NOMO-1 (cell line): Measurements from ENCODE around the gene OTOA.
"Not testable (repeated sequence)": the region's sequence is repeated elsewhere in the genome, so short reads cannot be mapped to it uniquely, and the experiment has no call there.

ENCODE experiments used
- DNase-seq, 2 experiments: peaks; one replicate each; lab custom pipeline; 2025; ENCODE audit not compliant: unreplicated experiment in 2 of 2; lab: John Stamatoyannopoulos, UW

OTOA gene

GRCh38 chr16:21714369-21714618, 50.5 kb downstream of the OTOA start:
- not testable (repeated sequence) for DNase-seq

- no peak for DNase-seq
Observed at GRCh38 chr16:21717608-21718007, 53.8 kb downstream of the OTOA start.

DNA sequence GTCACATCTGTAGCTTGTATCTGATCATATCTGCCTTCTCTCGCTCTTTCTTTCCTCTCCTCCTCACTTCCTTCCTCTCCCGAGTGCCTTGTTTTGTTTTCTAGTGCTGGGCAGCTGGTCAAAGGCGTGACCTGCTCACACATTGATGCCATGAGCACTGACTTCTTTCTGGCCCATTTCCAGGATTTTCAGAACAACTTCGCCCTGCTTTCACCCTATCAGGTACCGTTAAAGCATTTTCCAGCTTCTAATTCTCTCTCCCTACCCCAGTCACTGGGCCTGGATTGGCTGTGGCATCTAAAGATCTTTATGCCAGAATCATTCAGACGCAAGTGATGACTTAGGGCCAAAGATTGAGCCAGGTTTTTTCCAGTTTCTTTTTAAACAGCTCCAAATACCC, 55.5 kb downstream of the OTOA start:
- no peak for DNase-seq

DNA sequence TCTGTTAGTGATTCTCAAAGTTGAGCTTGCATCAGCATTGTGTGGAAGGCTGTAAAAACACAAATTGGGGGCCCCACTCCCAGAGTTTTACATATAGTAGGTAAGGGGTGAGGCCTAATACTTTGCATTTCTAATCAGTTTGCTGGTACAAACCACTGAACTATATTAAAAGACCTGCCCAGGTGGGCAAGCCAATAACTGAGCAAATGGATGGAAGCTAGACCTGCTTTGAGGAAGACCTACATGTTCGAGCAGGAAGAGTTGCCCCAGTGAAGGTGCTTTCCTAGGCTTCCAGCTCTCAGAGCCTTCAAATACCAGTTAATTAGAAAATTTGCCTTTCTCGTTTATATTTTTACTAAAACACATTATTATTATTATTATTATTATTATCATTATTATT, 56.8 kb downstream of the OTOA start:
- no peak for DNase-seq

GRCh38 chr16:21722771-21723455, 59.1 kb downstream of the OTOA start:
- no peak for DNase-seq

DNA sequence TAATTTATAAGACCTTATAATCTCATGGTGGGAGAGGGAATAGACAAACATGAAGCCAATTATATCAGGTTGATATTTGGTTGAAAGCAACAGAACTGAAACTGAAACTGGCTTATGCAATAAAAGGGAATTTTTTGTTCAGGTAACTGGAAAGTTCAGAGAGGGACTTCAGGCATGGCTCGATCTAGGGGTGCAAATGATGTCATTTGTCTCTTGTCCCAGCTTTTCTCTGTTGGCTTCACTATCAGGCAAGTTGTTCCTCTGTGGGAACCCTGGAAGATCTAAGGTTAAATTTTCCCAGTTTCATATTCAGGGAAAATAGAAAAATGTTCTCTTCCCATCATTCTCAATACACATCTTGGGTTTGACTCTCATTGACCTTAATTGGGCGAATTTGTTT, 59.8 kb downstream of the OTOA start:
- DNase-seq, result no peak

DNA sequence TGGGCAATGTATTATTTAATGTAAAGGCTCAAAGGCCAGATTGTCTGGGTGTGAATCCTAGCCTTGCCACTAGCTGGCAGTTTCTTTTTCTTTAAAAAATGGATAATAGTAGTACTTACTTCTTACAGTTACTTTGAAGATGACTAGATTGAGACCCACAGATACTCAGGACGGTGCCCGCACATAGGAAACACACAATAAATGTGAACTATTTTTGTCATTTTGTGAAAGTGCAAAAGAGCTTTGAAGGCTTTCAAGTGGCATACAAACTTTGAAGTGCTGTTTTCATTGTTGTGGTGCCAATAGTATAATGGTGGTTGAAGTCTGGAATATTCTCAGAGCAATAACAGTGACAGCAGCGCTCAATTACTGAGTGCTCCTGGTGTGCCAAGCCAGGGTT, 63.6 kb downstream of the OTOA start:
- no peak for DNase-seq

DNA sequence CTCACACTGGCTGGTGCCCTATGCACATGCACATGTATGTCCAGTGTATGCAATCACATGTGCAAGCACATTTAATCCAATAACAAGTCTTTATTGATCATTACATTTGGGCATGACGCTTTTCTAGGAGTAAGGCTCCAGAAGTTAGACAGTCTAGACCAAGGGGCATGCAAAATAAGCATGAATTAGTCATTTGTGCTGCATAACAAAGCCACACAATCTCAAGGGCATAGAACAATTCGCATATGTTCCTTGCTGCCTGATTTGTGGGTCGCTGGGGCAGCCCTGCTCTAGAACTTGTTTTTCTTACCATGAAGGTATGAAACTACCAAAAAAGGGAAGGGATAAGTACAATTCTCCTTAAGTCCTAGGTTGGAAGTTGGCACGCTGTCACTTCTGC, 67.5 kb downstream of the OTOA start:
- not testable (repeated sequence) for DNase-seq

GRCh38 chr16:21740637-21741036, 76.9 kb downstream of the OTOA start:
- not testable (repeated sequence) for DNase-seq

DNA sequence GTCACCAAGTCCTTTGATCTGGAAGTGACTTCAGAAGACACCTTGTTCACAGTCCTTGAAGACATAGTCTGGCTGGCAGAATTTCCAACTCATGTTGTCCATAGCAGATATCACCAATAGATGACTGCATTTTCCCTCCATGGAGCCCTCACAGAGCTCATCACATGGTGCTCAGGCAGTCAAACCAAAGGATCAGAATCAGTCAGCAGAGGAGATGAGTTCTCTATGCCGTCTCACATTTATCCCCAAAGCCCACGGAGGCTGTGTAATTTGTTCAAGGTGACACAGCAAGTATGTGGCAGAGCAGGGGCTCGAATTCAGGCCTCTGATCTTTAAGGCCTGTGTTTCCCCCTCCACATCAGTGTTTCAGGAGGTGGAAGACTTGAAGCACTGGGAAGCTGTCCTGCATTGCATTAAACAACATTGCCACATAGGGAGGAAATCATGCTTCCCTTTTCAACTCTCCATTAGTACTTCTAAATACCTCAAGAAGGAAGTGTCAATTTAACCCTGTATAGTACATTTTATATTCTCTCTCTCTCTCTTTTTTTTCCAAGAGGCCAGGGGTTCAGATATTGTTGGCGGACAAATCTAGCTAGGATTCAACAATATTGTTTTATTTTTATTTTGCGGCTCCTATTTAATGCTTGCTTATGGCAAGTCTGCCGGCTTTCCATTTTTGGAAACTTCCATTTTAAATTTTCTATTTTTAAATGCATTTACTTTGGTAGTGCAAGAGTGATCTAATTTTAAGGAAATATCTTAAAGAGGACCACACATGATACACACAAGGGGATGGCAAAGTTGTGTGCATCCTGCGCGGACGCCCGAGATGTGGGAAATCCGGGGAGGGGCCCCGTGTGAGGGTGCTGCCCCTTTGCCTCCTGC, 92.7 kb downstream of the OTOA start:
- DNase-seq, result peak in 1 of 2 experiments; percentile 56

GRCh38 chr16:21757080-21757671, 93.4 kb downstream of the OTOA start:
- DNase-seq, result not testable (repeated sequence)

DNA sequence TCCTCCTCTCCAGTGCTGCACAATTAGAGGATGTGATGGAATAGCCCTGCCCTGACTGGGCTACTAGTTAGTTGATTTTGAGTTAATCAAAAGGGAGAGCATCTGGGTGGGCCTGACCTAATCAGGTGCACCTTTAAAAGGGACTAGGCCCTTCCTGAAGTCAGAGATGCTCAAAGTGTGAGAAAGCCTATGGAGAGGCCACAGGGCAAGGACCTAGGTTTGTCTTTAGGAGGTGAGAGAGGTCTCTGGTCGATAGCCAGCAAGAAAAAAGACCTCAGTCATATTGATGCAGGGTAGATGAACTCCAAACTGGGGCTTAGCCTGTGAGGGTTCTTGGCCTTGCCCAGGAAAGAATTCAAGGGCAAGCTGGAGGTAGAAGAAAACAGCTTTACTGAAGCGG, 104.5 kb downstream of the OTOA start:
- DNase-seq, result not testable (repeated sequence)

DNA sequence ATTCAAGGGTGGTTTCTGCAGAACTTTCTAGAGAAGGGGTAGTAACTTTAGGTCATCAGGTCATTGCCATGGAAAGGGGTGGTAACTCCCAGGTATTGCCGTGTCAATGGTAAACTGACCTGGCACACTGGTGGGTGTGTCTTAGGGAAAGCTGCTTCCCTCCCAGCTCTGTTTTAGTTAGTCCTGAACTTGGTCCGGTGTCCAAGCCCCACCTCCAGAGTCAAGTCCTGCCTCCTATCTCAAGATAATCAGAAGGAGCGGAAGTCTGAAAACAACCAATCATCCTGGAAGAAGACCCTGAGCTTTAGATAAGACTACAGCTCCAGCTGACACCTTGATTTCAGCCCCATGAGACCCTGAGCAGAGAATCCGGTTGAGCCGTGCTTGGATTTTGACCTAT, 105.0 kb downstream of the OTOA start:
- DNase-seq, result not testable (repeated sequence)

GRCh38 chr16:21769284-21769683, 105.5 kb downstream of the OTOA start:
- not testable (repeated sequence) for DNase-seq

DNA sequence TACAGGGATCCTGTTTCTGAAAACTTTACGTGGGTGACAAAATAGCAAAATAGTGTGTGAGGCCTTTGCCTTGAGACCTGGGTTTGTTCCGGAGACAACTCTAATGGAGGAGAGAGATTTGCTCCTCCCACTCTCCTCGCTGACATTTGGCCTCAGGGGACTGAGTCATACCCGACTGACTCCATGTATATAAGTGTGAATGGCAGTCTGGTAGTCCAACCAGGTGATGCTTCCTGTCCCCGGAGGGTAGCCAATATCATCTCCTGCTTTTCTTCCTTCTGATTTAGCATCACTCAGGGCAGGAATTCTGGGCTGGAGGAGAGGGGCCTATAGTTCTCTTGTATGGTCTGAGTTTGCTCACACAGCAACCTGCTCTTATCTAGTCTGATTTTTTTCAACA, 106.8 kb downstream of the OTOA start:
- not testable (repeated sequence) for DNase-seq

DNA sequence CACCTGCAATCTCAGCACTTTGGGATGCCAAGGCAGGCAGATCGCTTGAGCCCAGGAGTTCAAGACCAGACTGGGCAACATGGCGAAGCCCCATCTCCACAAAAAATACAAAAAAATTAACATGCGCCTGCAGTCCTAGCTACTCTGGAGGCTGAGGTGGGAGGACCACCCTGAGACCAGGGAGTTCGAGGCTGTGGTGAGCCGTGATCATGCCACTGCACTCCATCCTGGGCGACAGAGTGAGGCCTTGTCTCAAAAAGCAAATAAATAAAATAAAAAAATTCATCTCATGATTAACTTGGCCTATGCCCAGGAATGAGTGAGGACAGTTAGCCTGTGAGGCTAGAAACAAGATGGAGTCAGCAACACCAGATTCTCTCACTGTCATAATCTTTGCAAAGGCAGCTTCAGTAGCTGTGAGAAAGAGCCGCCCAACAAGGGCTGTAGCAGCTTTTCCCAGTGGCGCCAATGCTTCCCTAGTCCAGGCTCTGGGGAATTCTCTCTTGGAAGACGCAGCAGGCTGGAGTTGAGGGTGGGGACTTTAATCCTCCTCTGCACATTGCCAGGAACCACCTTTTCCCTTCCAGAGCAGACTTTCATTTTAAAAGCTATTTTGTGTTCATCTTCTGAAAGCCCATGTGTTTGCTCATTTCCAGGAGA, 108.9 kb downstream of the OTOA start:
- DNase-seq, result not testable (repeated sequence)

DNA sequence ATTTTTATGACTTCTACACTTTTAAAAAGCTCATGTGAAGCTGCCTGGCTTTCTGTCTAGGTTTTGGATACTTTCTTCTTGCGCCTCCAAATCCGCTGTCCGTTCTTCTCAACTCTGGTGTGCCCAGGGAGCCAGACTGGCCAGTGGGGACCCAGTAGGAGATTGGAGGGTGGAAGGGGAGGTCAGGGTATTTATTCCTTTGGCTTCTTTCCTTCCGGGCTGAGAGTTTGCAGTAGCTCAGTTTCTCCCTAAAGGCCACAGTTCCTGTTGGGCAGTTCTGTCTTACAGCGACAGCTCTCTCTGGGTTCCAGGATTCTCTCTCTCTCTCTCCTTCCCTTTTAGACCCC, 109.4 kb downstream of the OTOA start:
- not testable (repeated sequence) for DNase-seq

DNA sequence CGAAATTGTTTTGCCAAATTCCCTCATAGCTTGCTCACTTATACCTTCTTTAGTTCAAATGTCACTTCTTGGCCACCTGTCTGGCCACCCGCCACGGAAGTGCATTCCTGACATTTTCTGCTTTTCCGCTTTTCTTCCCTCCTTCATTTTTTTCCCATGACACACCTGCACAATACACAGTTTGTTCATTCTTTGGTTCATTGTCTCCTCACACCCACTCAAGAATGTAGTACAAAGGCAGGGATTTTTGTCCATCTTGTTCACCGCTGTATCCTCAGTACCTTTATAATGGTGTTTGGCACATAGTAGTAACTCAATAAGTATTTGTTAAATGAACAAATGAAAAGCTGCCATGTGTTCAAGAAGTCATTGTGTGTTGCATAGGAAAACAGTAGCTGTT, 116.8 kb downstream of the OTOA start:
- not testable (repeated sequence) for DNase-seq

- DNase-seq, result not testable (repeated sequence)
Observed at GRCh38 chr16:21790506-21790905, 126.7 kb downstream of the OTOA start.

DNA sequence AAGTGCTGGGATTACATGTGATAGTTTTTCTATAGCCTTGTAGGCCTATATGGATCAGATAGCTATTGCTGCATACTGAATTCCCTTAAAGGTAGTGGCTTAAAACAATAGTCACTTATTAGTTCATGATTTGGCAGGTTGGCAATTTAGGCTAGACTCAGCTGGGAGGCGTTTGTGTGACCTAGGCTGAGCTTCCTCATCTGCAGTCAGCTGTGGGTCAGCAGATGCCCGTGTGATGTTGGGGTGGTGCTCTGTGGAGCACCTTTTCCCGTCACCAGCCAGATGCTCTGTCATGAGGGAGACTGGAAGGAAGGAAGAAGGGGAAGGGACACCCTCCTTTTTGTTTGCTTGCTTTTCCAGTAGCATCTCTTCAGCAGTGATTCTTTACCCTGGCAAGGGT, 129.5 kb downstream of the OTOA start:
- DNase-seq, result not testable (repeated sequence)

DNA sequence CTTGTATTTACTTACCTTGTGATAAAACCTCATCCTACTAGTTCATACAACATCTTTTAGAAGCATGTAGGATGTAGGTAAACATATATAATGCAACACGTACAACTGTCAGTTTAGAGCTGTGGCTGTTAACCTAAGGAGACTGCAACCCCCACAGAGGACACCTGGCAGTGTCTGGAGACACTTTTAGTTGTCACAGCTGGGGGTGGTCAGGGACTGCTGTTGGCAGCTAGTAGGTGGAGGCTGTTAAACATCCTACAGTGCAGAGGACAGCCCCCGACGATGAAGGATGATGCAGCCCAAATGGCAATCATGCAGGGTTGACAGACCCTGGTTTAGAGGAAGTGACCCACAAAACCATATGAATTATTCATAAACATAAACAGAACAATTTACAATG, 134.8 kb downstream of the OTOA start:
- DNase-seq, result not testable (repeated sequence)
